GM12878 (cell line): ENCODE data around the gene SLCO3A1. TPM values are rescaled to one million over a fixed set of nuclear protein-coding genes. Genes with fewer than 3 reads are reported as not detected.
A peak's percentile ranks its signal among the peaks of the same experiment; 100 is the strongest.

ENCODE experiments used
- ATAC-seq: fragments of 200-7000 bp; cut with Tn5 transposase; 3 replicates; pipeline ENCODE4 v1.9.1; 2020; ENCODE audit warnings: mild to moderate bottlenecking, moderate library complexity
- BruUV-seq: library from RNA; stranded (reverse); fragments of 400-500 nt; replicated peaks from 2 replicates; lab custom pipeline; 2021; lab: Mats Ljungman, UMichigan
- CTCF ChIA-PET: fragments of 300-600 bp; sonication (Branson Sonifier 250); formaldehyde crosslinking; extraction: SDS; loops from one replicate; lab custom pipeline; 2021; ENCODE audit warnings: inconsistent platforms; lab: Yijun Ruan, JAX
- POLR2A ChIA-PET: fragments of 350-600 bp; formaldehyde crosslinking; extraction: SDS; loops from one replicate; lab custom pipeline; 2021; ENCODE audit warnings: inconsistent platforms; lab: Charles Lee
- RAD21 ChIA-PET: fragments of 300-600 bp; sonication (Branson Sonifier 250); formaldehyde crosslinking; loops from one replicate; lab custom pipeline; 2023; ENCODE audit warnings: antibody characterized with exemption; ENCODE audit not compliant: unreplicated experiment; lab: Charles Lee
- SMC1A ChIA-PET: fragments of 300-600 bp; sonication (Branson Sonifier 250); formaldehyde crosslinking; loops from one replicate; lab custom pipeline; 2023; ENCODE audit not compliant: unreplicated experiment, uncharacterized antibody; lab: Charles Lee
- DNase-seq: peaks from one replicate; pipeline ENCODE4 v3.0.0-alpha.2; 2011; ENCODE audit warnings: low read depth, low spot score
- FAIRE-seq: peaks from 3 replicates; lab custom pipeline; 2011; peaks lifted over from hg19 to GRCh38; lab: Jason Lieb, UNC
- H2AFZ ChIP-seq: 2 replicates; pipeline ENCODE4 v1.6.0; 2011; ENCODE audit warnings: low read depth, low read length, control low read depth; ENCODE audit not compliant: control insufficient read depth
- H3K27ac ChIP-seq: 2 replicates; pipeline ENCODE4 v1.5.1; 2011; ENCODE audit warnings: control low read depth; ENCODE audit not compliant: control insufficient read depth, insufficient read depth
- H3K27me3 ChIP-seq, 2 experiments: replicated peaks in 1 of 2; 2 replicates each; pipeline versions ENCODE4 v1.6.0 to v1.6.1; 2011; ENCODE audit warnings: low read length in 1 of 2; ENCODE audit not compliant: control insufficient read depth in 2 of 2, insufficient read depth in 2 of 2
- H3K36me3 ChIP-seq, 2 experiments: 2 replicates each; pipeline ENCODE4 v1.5.1; 2011; ENCODE audit warnings: low read length in 1 of 2; ENCODE audit not compliant: control insufficient read depth in 2 of 2, insufficient read depth in 2 of 2
- H3K4me1 ChIP-seq: 2 replicates; pipeline ENCODE4 v1.6.1; 2011; ENCODE audit warnings: mild to moderate bottlenecking, low read length, moderate library complexity, mixed read lengths; ENCODE audit not compliant: control insufficient read depth, insufficient read depth
- H3K4me2 ChIP-seq: 2 replicates; pipeline ENCODE4 v1.6.0; 2011; ENCODE audit warnings: control low read depth; ENCODE audit not compliant: control insufficient read depth, insufficient read depth
- H3K4me3 ChIP-seq: fragments of 200-600 bp; sonication (generic); 2 replicates; pipeline ENCODE4 v1.5.1; 2016
- H3K79me2 ChIP-seq: 2 replicates; pipeline ENCODE4 v1.6.0; 2011; ENCODE audit warnings: low read length; ENCODE audit not compliant: control insufficient read depth, insufficient read depth
- H3K9ac ChIP-seq: 2 replicates; pipeline ENCODE4 v1.8.0; 2011; ENCODE audit warnings: low read length, control low read depth, mixed read lengths; ENCODE audit not compliant: control insufficient read depth, insufficient read depth
- H3K9me3 ChIP-seq: replicated peaks from 3 replicates; pipeline ENCODE4 v1.5.1; 2011; ENCODE audit warnings: mild to moderate bottlenecking, low read length; ENCODE audit not compliant: control insufficient read depth, insufficient read depth
- H4K20me1 ChIP-seq: 2 replicates; pipeline ENCODE4 v1.6.0; 2011; ENCODE audit not compliant: control insufficient read depth, insufficient read depth
- ATF7 ChIP-seq: fragments of 450-650 bp; IDR thresholded peaks from 2 replicates; pipeline ENCODE4 v1.6.1; 2016; ENCODE audit warnings: low read depth, mild to moderate bottlenecking
- CHD1 ChIP-seq: IDR thresholded peaks from 2 replicates; pipeline ENCODE4 v1.6.1; 2012; ENCODE audit warnings: low read depth, low read length, improper control_type of control experiment
- CREB1 ChIP-seq: IDR thresholded peaks from 2 replicates; pipeline ENCODE4 v1.6.1; 2012; ENCODE audit warnings: low read depth, mild to moderate bottlenecking, inconsistent platforms
- EGR1 ChIP-seq, 2 experiments: IDR thresholded peaks; 1 replicate in 1 of 2; 2 replicates in 1 of 2; pipeline ENCODE4 v1.6.1; 2011 to 2012; ENCODE audit warnings: low read depth in 2 of 2, low read length in 2 of 2, borderline replicate concordance in 1 of 2, mild to moderate bottlenecking in 1 of 2, moderate library complexity in 1 of 2
- HDGF ChIP-seq: fragments of 450-650 bp; IDR thresholded peaks from 2 replicates; pipeline ENCODE4 v1.6.1; 2016; ENCODE audit warnings: antibody characterized with exemption
- IKZF2 ChIP-seq, 2 experiments: fragments of 450-650 bp; IDR thresholded peaks; 2 replicates each; pipeline ENCODE4 v1.6.1; 2017; ENCODE audit warnings: mild to moderate bottlenecking in 2 of 2, moderate library complexity in 2 of 2
- RCOR1 ChIP-seq: conservative IDR thresholded peaks from 2 replicates; pipeline ENCODE4 v1.6.1; 2012; ENCODE audit warnings: low read depth, low read length, improper control_type of control experiment
- SIN3A ChIP-seq: IDR thresholded peaks from 2 replicates; pipeline ENCODE4 v1.6.1; 2012; ENCODE audit warnings: low read depth, low read length, improper control_type of control experiment
- ZNF622 ChIP-seq: fragments of 450-650 bp; IDR thresholded peaks from 2 replicates; pipeline ENCODE4 v1.6.1; 2017; ENCODE audit warnings: mild to moderate bottlenecking, inconsistent platforms
- WGBS: methylation state at CpG from one replicate; pipeline ENCODE4 v1.1.6; 2016; ENCODE audit warnings: low lambda C conversion rate; ENCODE audit not compliant: insufficient replicate concordance, insufficient coverage; ENCODE audit errors: missing lambda C conversion rate; 5-methylcytosine and 5-hydroxymethylcytosine counted together
- in situ Hi-C: fragments of 300-500 bp; cut with MboI; formaldehyde crosslinking; loops from 9 replicates; pipeline ENCODE4 v1.14.3; 2018; ENCODE audit warnings: mixed read lengths
- intact Hi-C: fragments of 100-400 bp; cut with micrococcal nuclease; formaldehyde crosslinking; loops from one replicate; pipeline ENCODE4 v1.14.2; 2022; ENCODE audit not compliant: unreplicated experiment
- polyA plus RNA-seq, 11 experiments: library from polyadenylated mRNA; depleted of rRNA in 4 of 11; unstranded in 6 of 11; stranded (reverse) in 5 of 11; fragments of >200 nt; fragmentation: Nextera tagmentation in 4 of 11; fragmentation: Illumina TruSeq in 1 of 11; extraction: Ambion mirVana in 4 of 11; extraction: Trizol in 1 of 11; gene quantifications; 1 replicate in 1 of 11; 2 replicates in 10 of 11; pipeline versions ENCODE4 v1.2.1 to v1.2.3, GENCODE V29; 2011 to 2016; ENCODE audit warnings: inconsistent platforms in 2 of 11, missing spikeins in 2 of 11, low read depth in 1 of 11
- total RNA-seq, 4 experiments: library from RNA; depleted of rRNA in 3 of 4; stranded (reverse); fragments of >200 nt in 3 of 4; fragmentation: Illumina TruSeq in 1 of 4; extraction: Trizol in 1 of 4; gene quantifications; 2 replicates each; pipeline versions ENCODE4 v1.2.1 to v1.2.3, GENCODE V29; 2013 to 2021
- TF ChIP-seq, protein P1 (sequence below): fragments of 450-650 bp; formaldehyde crosslinking; IDR thresholded peaks from 2 replicates; pipeline ENCODE4 v1.4.0; 2020; ENCODE audit warnings: mild to moderate bottlenecking, moderate library complexity
- TF ChIP-seq, protein P2 (sequence below): IDR thresholded peaks from 2 replicates; pipeline ENCODE4 v1.6.1; 2012; ENCODE audit warnings: improper control_type of control experiment, low read depth, low read length; ENCODE audit not compliant: insufficient replicate concordance

The SLCO3A1 gene
- total and polyA plus RNA-seq, 10 of the 15 experiments (the other 5 are each of a cell fraction or from before 2014, with no cell fraction given) = 0.05 to 5.9 (median 0.31) TPM

DNA sequence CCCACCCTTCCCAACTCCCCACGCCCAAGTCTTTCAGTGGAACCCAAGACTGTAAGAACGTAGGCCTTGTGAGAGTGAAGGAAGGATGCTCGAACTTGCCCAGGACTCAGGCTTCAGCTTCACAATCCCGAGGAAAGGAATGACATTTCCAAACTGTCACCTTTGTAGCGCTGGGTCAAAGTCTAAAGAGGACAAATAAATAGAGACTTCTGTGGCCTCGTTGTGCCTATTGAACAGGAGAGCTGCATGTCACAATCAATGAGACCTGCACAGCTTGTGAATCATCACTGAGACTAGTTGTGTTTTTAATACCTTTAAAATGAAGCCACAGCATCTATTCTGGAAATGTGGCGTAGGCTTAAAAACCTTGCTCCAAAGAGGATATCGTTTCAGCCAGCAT is 317.4 kb downstream of the SLCO3A1 start:
- Histone ChIP-seq H3K4me3 (no peak overlapping the region), H2AFZ (peak overlapping the region; percentile 17; the same call in 1 of the 2 replicates), H3K27me3 (no peaks in the 10 kb centered on the region), H3K4me2 (0 out of 2 replicates have a peak overlapping the region, but pooled peaks have one; percentile 7), H3K9ac (no peak overlapping the region), H4K20me1 (no peaks in the 10 kb centered on the region), H3K79me2 (no peaks in the 10 kb centered on the region), H3K4me1 (no peaks in the 10 kb centered on the region), H3K9me3 (no peaks in the 10 kb centered on the region; the same call in 2 of the 3 replicates), H3K36me3 (no peaks in the 10 kb centered on the region), H3K27ac (no peak overlapping the region)
- 28% methylated on average over 8 of the region's 8 CpGs for WGBS
- POLR2A ChIA-PET = no interaction called here
- RAD21 ChIA-PET = interaction anchor here (2.4 kb wide), 1 partner anchor 10 kb away, joined by 6 read pairs; no protein-coding TSS in a partner anchor
- intact Hi-C loops = no loop called here
- FAIRE-seq (no peak), ATAC-seq (no peak), DNase-seq (no peak)
- TF ChIP-seq, protein P1, sequence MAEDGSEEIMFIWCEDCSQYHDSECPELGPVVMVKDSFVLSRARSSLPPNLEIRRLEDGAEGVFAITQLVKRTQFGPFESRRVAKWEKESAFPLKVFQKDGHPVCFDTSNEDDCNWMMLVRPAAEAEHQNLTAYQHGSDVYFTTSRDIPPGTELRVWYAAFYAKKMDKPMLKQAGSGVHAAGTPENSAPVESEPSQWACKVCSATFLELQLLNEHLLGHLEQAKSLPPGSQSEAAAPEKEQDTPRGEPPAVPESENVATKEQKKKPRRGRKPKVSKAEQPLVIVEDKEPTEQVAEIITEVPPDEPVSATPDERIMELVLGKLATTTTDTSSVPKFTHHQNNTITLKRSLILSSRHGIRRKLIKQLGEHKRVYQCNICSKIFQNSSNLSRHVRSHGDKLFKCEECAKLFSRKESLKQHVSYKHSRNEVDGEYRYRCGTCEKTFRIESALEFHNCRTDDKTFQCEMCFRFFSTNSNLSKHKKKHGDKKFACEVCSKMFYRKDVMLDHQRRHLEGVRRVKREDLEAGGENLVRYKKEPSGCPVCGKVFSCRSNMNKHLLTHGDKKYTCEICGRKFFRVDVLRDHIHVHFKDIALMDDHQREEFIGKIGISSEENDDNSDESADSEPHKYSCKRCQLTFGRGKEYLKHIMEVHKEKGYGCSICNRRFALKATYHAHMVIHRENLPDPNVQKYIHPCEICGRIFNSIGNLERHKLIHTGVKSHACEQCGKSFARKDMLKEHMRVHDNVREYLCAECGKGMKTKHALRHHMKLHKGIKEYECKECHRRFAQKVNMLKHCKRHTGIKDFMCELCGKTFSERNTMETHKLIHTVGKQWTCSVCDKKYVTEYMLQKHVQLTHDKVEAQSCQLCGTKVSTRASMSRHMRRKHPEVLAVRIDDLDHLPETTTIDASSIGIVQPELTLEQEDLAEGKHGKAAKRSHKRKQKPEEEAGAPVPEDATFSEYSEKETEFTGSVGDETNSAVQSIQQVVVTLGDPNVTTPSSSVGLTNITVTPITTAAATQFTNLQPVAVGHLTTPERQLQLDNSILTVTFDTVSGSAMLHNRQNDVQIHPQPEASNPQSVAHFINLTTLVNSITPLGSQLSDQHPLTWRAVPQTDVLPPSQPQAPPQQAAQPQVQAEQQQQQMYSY (CRISPR knock-in tag) = no peak
- TF ChIP-seq ATF7 (no peak), HDGF (no peak), CHD1 (no peak), SIN3A (no peak), ZNF622 (no peak), CREB1 (no peak), EGR1 (IDR thresholded peaks at IDR 0.05; ENCODE audit: borderline replicate concordance in 1 of 2, low read depth in 2 of 2, low read length in 2 of 2) (no peak), RCOR1 (no peak), IKZF2 (IDR thresholded peaks at IDR 0.05) (no peak)
- TF ChIP-seq, protein P2, sequence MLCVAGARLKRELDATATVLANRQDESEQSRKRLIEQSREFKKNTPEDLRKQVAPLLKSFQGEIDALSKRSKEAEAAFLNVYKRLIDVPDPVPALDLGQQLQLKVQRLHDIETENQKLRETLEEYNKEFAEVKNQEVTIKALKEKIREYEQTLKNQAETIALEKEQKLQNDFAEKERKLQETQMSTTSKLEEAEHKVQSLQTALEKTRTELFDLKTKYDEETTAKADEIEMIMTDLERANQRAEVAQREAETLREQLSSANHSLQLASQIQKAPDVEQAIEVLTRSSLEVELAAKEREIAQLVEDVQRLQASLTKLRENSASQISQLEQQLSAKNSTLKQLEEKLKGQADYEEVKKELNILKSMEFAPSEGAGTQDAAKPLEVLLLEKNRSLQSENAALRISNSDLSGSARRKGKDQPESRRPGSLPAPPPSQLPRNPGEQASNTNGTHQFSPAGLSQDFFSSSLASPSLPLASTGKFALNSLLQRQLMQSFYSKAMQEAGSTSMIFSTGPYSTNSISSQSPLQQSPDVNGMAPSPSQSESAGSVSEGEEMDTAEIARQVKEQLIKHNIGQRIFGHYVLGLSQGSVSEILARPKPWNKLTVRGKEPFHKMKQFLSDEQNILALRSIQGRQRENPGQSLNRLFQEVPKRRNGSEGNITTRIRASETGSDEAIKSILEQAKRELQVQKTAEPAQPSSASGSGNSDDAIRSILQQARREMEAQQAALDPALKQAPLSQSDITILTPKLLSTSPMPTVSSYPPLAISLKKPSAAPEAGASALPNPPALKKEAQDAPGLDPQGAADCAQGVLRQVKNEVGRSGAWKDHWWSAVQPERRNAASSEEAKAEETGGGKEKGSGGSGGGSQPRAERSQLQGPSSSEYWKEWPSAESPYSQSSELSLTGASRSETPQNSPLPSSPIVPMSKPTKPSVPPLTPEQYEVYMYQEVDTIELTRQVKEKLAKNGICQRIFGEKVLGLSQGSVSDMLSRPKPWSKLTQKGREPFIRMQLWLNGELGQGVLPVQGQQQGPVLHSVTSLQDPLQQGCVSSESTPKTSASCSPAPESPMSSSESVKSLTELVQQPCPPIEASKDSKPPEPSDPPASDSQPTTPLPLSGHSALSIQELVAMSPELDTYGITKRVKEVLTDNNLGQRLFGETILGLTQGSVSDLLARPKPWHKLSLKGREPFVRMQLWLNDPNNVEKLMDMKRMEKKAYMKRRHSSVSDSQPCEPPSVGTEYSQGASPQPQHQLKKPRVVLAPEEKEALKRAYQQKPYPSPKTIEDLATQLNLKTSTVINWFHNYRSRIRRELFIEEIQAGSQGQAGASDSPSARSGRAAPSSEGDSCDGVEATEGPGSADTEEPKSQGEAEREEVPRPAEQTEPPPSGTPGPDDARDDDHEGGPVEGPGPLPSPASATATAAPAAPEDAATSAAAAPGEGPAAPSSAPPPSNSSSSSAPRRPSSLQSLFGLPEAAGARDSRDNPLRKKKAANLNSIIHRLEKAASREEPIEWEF = no peak
- CTCF ChIA-PET = no interaction called here
- in situ Hi-C loops = no loop called here
- BruUV-seq = no TSS peak
- SMC1A ChIA-PET = interaction anchor here (1.6 kb wide), 1 partner anchor 10 kb away, joined by 4 read pairs; no protein-coding TSS in a partner anchor
